Aorta (tissue), 5 donors: ENCODE results near the gene ARID3A. TPM values are rescaled to one million over a fixed set of nuclear protein-coding genes. Genes with fewer than 3 reads are reported as not detected.

ENCODE experiments used
- ATAC-seq: fragments of 200-7000 bp; cut with Tn5 transposase; one replicate; pipeline ENCODE4 v1.9.1; 2022; ENCODE audit warnings: moderate library complexity; ENCODE audit not compliant: low FRiP score
- DNase-seq, 2 donors: peaks; one replicate each; pipeline ENCODE4 v3.0.0-alpha.2; 2020
- H3K27ac ChIP-seq, 2 donors: one replicate each; pipeline ENCODE4 v1.5.1; 2013; ENCODE audit warnings: low read length in 2 of 2, mild to moderate bottlenecking in 2 of 2, moderate library complexity in 2 of 2, control low read depth in 1 of 2, inconsistent platforms in 1 of 2, low read depth in 1 of 2
- H3K27me3 ChIP-seq, 2 donors: one replicate each; pipeline ENCODE4 v1.6.1; 2013; ENCODE audit warnings: control low read depth in 1 of 2, low read length in 1 of 2, mild to moderate bottlenecking in 1 of 2, moderate library complexity in 1 of 2; ENCODE audit not compliant: insufficient read depth in 2 of 2, control insufficient read depth in 1 of 2
- H3K36me3 ChIP-seq, 2 donors: one replicate each; pipeline ENCODE4 v1.6.1; 2013; ENCODE audit warnings: control low read depth in 1 of 2, low read length in 1 of 2, mild to moderate bottlenecking in 1 of 2; ENCODE audit not compliant: insufficient read depth in 2 of 2, control insufficient read depth in 1 of 2
- H3K4me1 ChIP-seq, 2 donors: one replicate each; pipeline ENCODE4 v1.6.1; 2013; ENCODE audit warnings: low read length in 2 of 2, control low read depth in 1 of 2, mild to moderate bottlenecking in 1 of 2, moderate library complexity in 1 of 2; ENCODE audit not compliant: insufficient read depth in 2 of 2, control insufficient read depth in 1 of 2
- H3K4me3 ChIP-seq, 2 donors: one replicate each; pipeline ENCODE4 v1.5.1; 2013; ENCODE audit warnings: low read length in 2 of 2, control low read depth in 1 of 2, mild to moderate bottlenecking in 1 of 2
- H3K9me3 ChIP-seq: one replicate; pipeline ENCODE4 v1.6.1; 2013; ENCODE audit warnings: mild to moderate bottlenecking, low read length; ENCODE audit not compliant: control insufficient read depth
- WGBS, 2 donors: extraction: QIAGEN DNeasy Blood & Tissue Kit; methylation state at CpG; one replicate each; pipeline ENCODE4 v1.1.7; 2013; 5-methylcytosine and 5-hydroxymethylcytosine counted together
- intact Hi-C, 2 donors: fragments of 100-400 bp; cut with DNase I; formaldehyde crosslinking; loops; one replicate each; pipeline versions ENCODE4 v1.14.2 to v1.15.0; 2022
- polyA plus RNA-seq, 2 donors: library from polyadenylated mRNA; stranded (reverse); fragments of 200-250 nt; gene quantifications; one replicate each; pipeline ENCODE4 v1.2.3, GENCODE V29; 2013
- total RNA-seq, 2 donors: library from RNA; stranded (reverse); fragmentation: NEBNext Ultra II Directional; extraction: Animal tissue kit (Norgen Biotek cat#: 25700); gene quantifications; one replicate each; pipeline ENCODE4 v1.2.1, GENCODE V29; 2021
- donor health status: healthy with polysubstance abuse.
- donor health status: Bipolar disorder and iron deficiency.
- donor health status: DM: no; HTN: no; CAD: no.
- donor health status: DM: no; HTN: no; CAD: no.
- donor health status: DM: yes; HTN: yes; CAD: no.

The ARID3A gene
- total and polyA plus RNA-seq, 4 donors = 0.97 to 13.8 (median 5.3) TPM

DNA sequence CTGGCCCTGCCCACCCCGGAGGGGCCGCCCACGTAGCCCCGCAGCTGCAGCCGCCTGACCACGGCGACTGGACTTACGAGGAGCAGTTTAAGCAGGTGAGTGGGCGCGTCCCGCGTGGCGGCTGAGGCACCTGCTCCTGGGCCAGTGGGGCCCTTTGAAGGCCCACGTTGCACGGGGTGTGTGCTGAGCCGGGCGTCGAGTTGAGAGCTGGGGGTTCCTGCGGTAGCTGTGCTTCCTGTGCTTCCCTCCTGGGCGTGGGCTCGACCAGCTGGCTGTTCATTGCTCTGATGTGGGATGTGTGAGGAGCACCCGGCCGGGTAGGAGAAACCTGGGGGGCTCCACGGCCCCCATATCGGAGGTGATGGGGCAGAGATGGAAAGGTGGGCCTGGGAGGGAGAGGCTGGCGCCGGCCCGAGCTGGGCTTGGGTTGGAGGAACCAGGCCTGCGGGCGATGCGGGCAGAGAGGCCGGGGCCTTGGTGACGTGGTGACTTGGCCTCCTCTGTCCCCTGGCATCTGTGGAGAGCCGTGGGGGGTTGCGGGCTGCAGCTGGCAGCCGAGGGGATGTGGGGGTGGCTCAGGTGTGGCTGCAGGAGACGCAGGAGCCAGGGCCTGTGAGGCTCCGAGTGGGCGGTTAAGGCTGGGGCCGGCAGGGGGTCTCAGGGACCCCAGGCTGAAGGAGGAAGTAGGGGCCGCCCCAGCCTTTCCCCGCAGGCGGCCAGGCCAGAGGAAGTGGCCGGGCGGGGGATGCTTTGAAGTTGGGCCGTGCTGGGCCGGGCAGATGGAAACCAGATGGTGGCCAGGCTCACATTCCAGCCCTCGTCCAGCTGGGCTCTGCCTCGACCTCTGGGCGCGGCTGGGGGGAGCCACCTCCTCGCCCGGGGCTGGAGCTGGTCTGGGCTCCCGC is 7.1 kb downstream of the ARID3A start:
- ATAC-seq (peak; percentile 54), DNase-seq (peak in 1 of 2 donors; percentile 86)
- peaks cover 0 to 1% of the 10 kb centered on the region in 2 donors for H3K4me1 ChIP-seq
- intact Hi-C loops = no loop called here
- H3K27ac ChIP-seq = no peak overlapping the region
- H3K27me3 ChIP-seq = no peaks in the 10 kb centered on the region
- H3K4me3 ChIP-seq = no peak overlapping the region
- H3K36me3 ChIP-seq = no peaks in the 10 kb centered on the region
- 63 to 72% methylated on average over 50 to 54 of the region's 54 CpGs for WGBS, 2 donors
- no peaks in the 10 kb centered on the region for H3K9me3 ChIP-seq

DNA sequence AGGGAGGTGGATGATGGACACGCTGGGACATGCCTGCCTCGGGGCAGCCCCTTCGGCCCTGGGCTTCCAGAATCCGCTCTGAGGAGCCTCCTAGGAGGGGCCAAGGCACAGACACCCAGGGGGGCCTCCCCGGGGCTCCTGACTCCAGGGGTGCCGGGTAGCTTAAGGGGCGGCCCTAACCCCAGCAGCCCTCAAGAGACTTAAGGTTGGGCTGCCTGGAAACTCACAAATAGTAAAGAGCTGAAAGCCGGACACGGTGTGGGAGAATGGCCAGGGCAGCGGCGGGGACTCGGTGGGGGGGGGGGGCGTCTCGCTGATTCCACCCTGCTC is 7.7 kb downstream of the ARID3A start:
- Histone ChIP-seq H3K4me3 (no peak overlapping the region), H3K27ac (no peak overlapping the region), H3K9me3 (no peaks in the 10 kb centered on the region), H3K27me3 (no peaks in the 10 kb centered on the region), H3K4me1 (peaks cover 0 to 1% of the 10 kb centered on the region in 2 donors), H3K36me3 (no peaks in the 10 kb centered on the region)
- 45 to 71% methylated on average over 13 to 14 of the region's 14 CpGs for WGBS, 2 donors
- DNase-seq (no peak), ATAC-seq (no peak)
- intact Hi-C loops = no loop called here

DNA sequence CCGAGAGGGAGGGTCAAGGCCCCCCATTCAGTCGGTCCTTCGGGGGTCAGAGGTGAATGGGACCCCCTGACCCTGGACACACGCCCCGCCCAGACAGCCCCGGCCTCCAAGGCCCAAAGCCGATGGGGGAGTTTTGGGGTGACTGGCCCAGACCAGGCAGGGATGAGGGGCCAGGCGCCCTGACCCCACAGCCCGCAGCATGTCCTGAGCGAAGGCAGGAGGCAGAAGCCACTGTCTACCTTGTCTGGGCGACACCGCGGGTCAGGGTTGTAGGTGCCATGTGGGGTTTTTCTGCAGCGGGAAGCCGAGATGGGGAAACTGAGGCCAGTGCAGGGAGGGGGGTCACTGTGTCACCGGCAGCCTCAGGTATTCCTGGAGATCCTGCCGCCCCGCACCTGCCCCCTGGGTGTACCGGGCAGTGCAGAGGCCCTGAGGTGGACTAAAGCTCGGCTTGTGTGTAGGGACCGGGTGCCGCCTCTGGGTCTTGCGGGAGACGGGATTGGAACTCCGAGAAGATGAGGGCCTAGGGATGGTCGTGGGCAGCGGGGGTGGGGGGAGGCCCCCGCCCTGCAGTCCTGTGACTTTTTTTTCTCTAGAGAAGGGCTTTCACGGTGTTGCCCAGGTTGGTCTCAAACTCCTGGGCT is 8.5 kb downstream of the ARID3A start:
- no peak for ATAC-seq
- no peak overlapping the region for H3K4me3 ChIP-seq

DNA sequence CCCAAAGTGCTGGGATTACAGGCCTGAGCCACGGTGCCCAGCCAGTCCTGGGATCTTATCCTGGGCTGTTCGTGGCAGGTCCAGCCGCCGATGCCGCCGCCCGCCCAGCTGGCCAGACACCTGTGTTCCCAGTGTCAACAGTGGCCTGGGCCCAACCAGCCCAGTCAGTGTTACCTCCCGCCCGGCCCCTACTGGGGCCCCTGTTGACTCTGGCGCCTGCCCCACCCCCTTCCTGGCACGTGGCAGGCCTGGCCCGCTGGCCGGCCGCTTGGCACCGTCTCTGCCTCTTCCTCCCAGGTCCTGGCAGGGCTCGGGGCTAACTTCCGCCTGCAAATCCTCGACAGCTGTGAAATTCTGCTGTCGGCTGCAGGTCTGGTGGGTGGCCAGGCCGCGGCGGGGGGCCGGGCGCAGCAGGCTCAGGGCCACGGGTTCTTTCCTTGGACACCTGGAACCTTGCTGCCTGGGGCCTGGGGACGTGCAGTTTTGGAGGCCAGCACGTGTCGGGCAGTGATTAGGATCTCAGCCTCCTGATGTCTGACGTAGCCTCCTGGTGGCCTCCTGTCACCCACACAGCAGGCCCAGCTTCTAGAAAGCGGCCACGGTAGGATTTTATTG is 9.1 kb downstream of the ARID3A start:
- H3K4me1 ChIP-seq = peaks cover 0 to 1% of the 10 kb centered on the region in 2 donors
- DNase-seq (peak; percentile 93 to 94), ATAC-seq (peak; percentile 85)
- peak overlapping the region in 1 of 2 donors; percentile 32 for H3K27ac ChIP-seq
- H3K4me3 ChIP-seq = no peak overlapping the region
- WGBS, 2 donors = 2% methylated on average over 31 of the region's 31 CpGs
- H3K27me3 ChIP-seq = no peaks in the 10 kb centered on the region
- intact Hi-C loops = no loop called here
- no peaks in the 10 kb centered on the region for H3K9me3 ChIP-seq
- no peaks in the 10 kb centered on the region for H3K36me3 ChIP-seq

More for the DNA sequence above, 8.5 kb downstream of the ARID3A start:
- Histone ChIP-seq H3K27me3 (no peaks in the 10 kb centered on the region), H3K9me3 (no peaks in the 10 kb centered on the region), H3K36me3 (no peaks in the 10 kb centered on the region), H3K27ac (peak overlapping the region in 1 of 2 donors; percentile 32), H3K4me1 (peaks cover 0 to 1% of the 10 kb centered on the region in 2 donors)
- DNase-seq = no peak
- intact Hi-C loops = no loop called here
- 69 to 72% methylated on average over 29 of the region's 29 CpGs for whole genome bisulfite sequencing, 2 donors

DNA sequence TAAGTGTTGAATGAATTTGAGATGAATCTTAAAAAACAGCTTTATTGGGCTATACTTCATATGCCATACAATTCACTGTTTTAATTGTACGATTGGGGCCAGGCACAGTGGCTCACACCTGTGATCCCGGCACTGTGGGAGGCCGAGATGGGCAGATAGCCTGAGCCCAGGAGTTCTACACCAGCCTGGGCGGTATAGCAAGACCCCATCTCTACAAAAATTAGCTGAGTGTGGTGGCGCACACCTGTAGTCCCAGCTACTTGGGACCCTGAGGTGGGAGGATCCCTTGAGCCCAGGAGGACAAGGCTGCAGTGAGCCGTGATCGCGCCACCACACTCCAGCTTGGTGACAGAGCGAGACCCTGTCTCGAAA is 10.3 kb downstream of the ARID3A start:
- 98 to 99% methylated on average over 10 of the region's 10 CpGs for WGBS, 2 donors
- no peak for ATAC-seq

DNA sequence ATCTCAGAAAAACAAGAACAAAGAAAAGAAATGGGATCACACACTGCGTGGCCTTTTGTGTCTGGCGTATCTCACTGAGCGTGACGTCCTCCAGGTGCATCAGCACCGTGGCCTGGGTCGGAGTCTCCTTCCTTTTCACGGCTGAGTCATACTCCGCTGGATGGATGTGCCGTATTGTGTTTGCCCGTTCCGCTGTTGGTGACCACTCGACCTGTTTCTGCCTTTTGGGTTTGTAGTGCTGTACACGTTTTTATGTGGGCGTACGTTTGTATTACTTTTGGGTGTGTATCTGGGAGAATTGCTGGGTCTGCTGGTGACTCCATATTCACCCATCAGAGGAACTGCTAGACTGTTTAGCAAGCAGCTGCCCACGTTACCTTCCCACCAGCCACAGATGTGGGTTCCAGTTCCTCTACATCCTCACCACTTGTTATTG is 11.4 kb downstream of the ARID3A start:
- Histone ChIP-seq H3K4me1 (peaks cover 0 to 1% of the 10 kb centered on the region in 2 donors), H3K4me3 (no peak overlapping the region), H3K27me3 (no peaks in the 10 kb centered on the region), H3K36me3 (no peaks in the 10 kb centered on the region), H3K9me3 (no peaks in the 10 kb centered on the region), H3K27ac (no peak overlapping the region)
- ATAC-seq = no peak
- WGBS, 2 donors = 94 to 97% methylated on average over 16 of the region's 16 CpGs
- intact Hi-C loops = no loop called here
- no peak for DNase-seq

More for the DNA sequence above, 10.3 kb downstream of the ARID3A start:
- intact Hi-C loops = no loop called here
- Histone ChIP-seq H3K27me3 (no peaks in the 10 kb centered on the region), H3K36me3 (no peaks in the 10 kb centered on the region), H3K27ac (no peak overlapping the region), H3K9me3 (no peaks in the 10 kb centered on the region), H3K4me3 (no peak overlapping the region), H3K4me1 (peaks cover 0 to 1% of the 10 kb centered on the region in 2 donors)
- DNase-seq = no peak

DNA sequence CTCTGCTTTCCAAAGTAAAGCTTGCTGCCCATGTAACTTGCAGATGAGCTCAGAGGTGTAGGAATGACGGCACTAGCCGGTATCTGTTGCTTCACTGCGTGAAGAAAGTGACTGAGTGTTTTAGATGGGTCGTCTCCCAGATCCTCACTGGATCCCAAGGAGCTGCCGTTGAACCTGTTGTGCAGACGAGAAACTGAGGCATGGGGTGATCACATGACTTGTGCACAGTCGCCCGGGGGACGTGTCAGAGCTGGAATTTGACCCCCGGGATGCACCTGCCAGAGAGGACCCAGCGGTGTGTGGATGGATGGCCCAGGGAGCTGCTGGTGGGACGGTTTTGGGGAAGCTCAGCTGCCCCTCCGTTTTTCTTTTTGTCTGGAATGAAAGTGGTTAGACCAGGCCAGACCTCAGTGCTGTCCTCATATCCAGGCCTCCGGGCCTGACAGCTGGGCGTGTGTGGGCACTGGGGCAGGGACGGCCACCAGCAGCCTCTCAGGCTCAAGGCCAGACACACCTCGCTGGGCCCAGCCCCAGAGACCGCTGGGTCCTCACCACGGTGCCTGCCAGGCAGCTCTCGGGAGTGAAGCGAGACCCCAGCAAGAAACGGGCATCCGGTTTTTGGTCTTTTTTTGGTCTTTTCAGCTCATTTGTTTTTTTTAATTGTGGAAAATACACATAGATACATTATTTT is 12.5 kb downstream of the ARID3A start:
- ATAC-seq = no peak
- H3K27ac ChIP-seq = no peak overlapping the region
- no peaks in the 10 kb centered on the region for H3K27me3 ChIP-seq
- 93 to 95% methylated on average over 23 of the region's 23 CpGs for WGBS, 2 donors
- no peaks in the 10 kb centered on the region for H3K9me3 ChIP-seq
- no peak for DNase-seq
- intact Hi-C loops = no loop called here
- no peak overlapping the region for H3K4me3 ChIP-seq
- H3K36me3 ChIP-seq = no peaks in the 10 kb centered on the region
- H3K4me1 ChIP-seq = peaks cover 0 to 1% of the 10 kb centered on the region in 2 donors

DNA sequence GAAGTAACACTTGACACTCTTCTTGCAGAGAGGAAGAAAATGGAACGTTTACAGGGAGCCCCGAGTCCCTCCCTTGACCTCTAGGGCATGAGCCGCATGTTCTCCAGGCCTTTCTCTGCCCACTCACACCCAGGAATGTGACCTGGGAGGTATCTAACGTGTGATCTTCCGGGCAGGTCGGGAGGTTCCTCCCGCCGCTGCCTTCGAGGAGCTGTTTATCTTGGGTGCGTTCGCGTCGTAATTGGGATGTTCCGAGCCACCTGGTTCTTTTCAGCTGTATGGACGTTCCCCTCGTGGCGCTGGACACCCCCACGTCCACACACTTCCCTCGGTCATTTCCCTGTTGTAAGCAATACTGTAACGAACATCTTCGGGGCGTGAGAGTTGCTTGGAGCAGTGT is 13.6 kb downstream of the ARID3A start:
- no peaks in the 10 kb centered on the region for H3K9me3 ChIP-seq
- intact Hi-C loops = no loop called here
- 96% methylated on average over 22 of the region's 22 CpGs for WGBS, 2 donors
- DNase-seq = no peak
- peaks cover 0 to 1% of the 10 kb centered on the region in 2 donors for H3K4me1 ChIP-seq
- H3K27ac ChIP-seq = no peak overlapping the region
- no peak overlapping the region for H3K4me3 ChIP-seq
- no peaks in the 10 kb centered on the region for H3K36me3 ChIP-seq
- no peak for ATAC-seq
- H3K27me3 ChIP-seq = no peaks in the 10 kb centered on the region
